HL-60 (cell line): ENCODE measurements around the gene COL19A1.

Experiments
- DNase-seq, 2 experiments: peaks; one replicate each; pipeline ENCODE4 v3.0.0-alpha.2; 2010 to 2020; ENCODE audit warnings: low read depth in 1 of 2, low spot score in 1 of 2
- H3K27ac ChIP-seq: fragments of 250-450 bp; sonication (Bioruptor Pico); replicated peaks from 2 replicates; pipeline ENCODE4 v1.5.1; 2020; ENCODE audit warnings: mild to moderate bottlenecking, moderate library complexity
- H3K27me3 ChIP-seq: fragments of 250-450 bp; sonication (Bioruptor Pico); 2 replicates; pipeline ENCODE4 v1.5.1; 2021; ENCODE audit warnings: mild to moderate bottlenecking, moderate library complexity; ENCODE audit not compliant: insufficient read depth, poor library complexity, severe bottlenecking
- H3K4me3 ChIP-seq: replicated peaks from 2 replicates; pipeline ENCODE4 v1.5.1; 2011; ENCODE audit warnings: mild to moderate bottlenecking, control low read depth, low read length; ENCODE audit not compliant: insufficient read depth
- CTCF ChIP-seq: IDR thresholded peaks from one replicate; pipeline ENCODE4 v1.5.1; 2011; ENCODE audit warnings: low read length, control low read depth, inconsistent platforms; ENCODE audit not compliant: insufficient read depth
- GABPA ChIP-seq: IDR thresholded peaks from 2 replicates; pipeline ENCODE4 v1.6.1; 2012; ENCODE audit warnings: low read depth
- POLR2AphosphoS5 ChIP-seq: IDR thresholded peaks from 2 replicates; pipeline ENCODE4 v1.6.1; 2012; ENCODE audit warnings: low read depth
- REST ChIP-seq: IDR thresholded peaks from 2 replicates; pipeline ENCODE4 v1.6.1; 2012; ENCODE audit warnings: low read depth; ENCODE audit not compliant: insufficient replicate concordance
- SPI1 ChIP-seq: IDR thresholded peaks from 2 replicates; pipeline ENCODE4 v1.6.1; 2012; ENCODE audit warnings: low read depth, mild to moderate bottlenecking, borderline replicate concordance

COL19A1 gene

GRCh38 chr6:70163795-70164194 is 297.4 kb downstream of the COL19A1 start:
- no peak for DNase-seq
- Histone ChIP-seq H3K4me3 (no peak overlapping the region), H3K27ac (no peak overlapping the region), H3K27me3 (peaks cover 4% of the 10 kb centered on the region)
- no peak for TF ChIP-seq CTCF
- TF ChIP-seq POLR2AphosphoS5: no peak
- no peak for TF ChIP-seq REST
- no peak for TF ChIP-seq SPI1
- no peak for TF ChIP-seq GABPA

- Histone ChIP-seq H3K27me3 (peaks cover 5% of the 10 kb centered on the region), H3K27ac (no peak overlapping the region), H3K4me3 (no peak overlapping the region)
- no peak for TF ChIP-seq CTCF
- no peak for TF ChIP-seq POLR2AphosphoS5
- TF ChIP-seq GABPA: no peak
- no peak for TF ChIP-seq REST
- no peak for TF ChIP-seq SPI1
- DNase-seq: no peak
Observed at GRCh38 chr6:70164556-70164955, 298.2 kb downstream of the COL19A1 start.

- Histone ChIP-seq H3K27me3 (peaks cover 12% of the 10 kb centered on the region), H3K4me3 (no peak overlapping the region), H3K27ac (no peak overlapping the region)
- DNase-seq: peak in 1 of 2 experiments; percentile 29
- TF ChIP-seq GABPA (no peak), SPI1 (no peak), CTCF (peak; percentile 62)
Observed at GRCh38 chr6:70166088-70166958, 300.0 kb downstream of the COL19A1 start.
